CD4-positive, alpha-beta memory T cell (primary cell): Measurements from ENCODE around the gene TGM2. TPM values are rescaled to one million over a fixed set of nuclear protein-coding genes. Genes with fewer than 3 reads are reported as not detected.

Experiments used
- CTCF ChIA-PET: fragments of 350-600 bp; sonication (Branson Sonifier 250); formaldehyde crosslinking; loops from one replicate; lab custom pipeline; 2021; ENCODE audit warnings: inconsistent platforms; ENCODE audit not compliant: partially characterized antibody; lab: Charles Lee
- POLR2A ChIA-PET: fragments of 350-600 bp; sonication (Branson Sonifier 250); formaldehyde crosslinking; loops from one replicate; lab custom pipeline; 2021; ENCODE audit not compliant: partially characterized antibody; lab: Charles Lee
- DNase-seq, 5 donors: peaks; one replicate each; pipeline versions ENCODE4 v3.0.0 to v3.0.0-alpha.2; 2020 to 2022; ENCODE audit warnings: mixed read lengths in 1 of 5
- H3K27ac ChIP-seq: one replicate; pipeline ENCODE4 v1.7.0; 2013; ENCODE audit warnings: low read depth, low read length
- H3K27me3 ChIP-seq: 2 replicates; pipeline ENCODE4 v1.7.0; 2013; ENCODE audit warnings: mild to moderate bottlenecking, low read length, moderate library complexity; ENCODE audit not compliant: insufficient read depth
- H3K36me3 ChIP-seq: 2 replicates; pipeline ENCODE4 v1.7.0; 2013; ENCODE audit warnings: mild to moderate bottlenecking, low read length, moderate library complexity; ENCODE audit not compliant: insufficient read depth
- H3K4me1 ChIP-seq: 2 replicates; pipeline ENCODE4 v1.7.0; 2013; ENCODE audit warnings: mild to moderate bottlenecking, low read length, moderate library complexity; ENCODE audit not compliant: insufficient read depth
- H3K4me3 ChIP-seq, 2 donors: one replicate each; pipeline ENCODE4 v1.7.0; 2013; ENCODE audit warnings: low read length in 2 of 2, mild to moderate bottlenecking in 1 of 2
- H3K9me3 ChIP-seq, 2 donors: one replicate each; pipeline ENCODE4 v1.7.0; 2013; ENCODE audit warnings: low read length in 2 of 2, control low read depth in 1 of 2; ENCODE audit not compliant: control insufficient read depth in 1 of 2
- H3K27ac Mint-ChIP-seq, 7 donors: one replicate each; pipeline ENCODE4 v1.8.0; 2020 to 2021; ENCODE audit warnings: mixed read lengths in 7 of 7, mild to moderate bottlenecking in 6 of 7, inconsistent platforms in 3 of 7, moderate library complexity in 3 of 7
- H3K27me3 Mint-ChIP-seq, 2 donors: one replicate each; pipeline ENCODE4 v1.8.0; 2020 to 2021; ENCODE audit warnings: mixed read lengths in 2 of 2
- H3K36me3 Mint-ChIP-seq, 2 donors: one replicate each; pipeline ENCODE4 v1.8.0; 2020 to 2021; ENCODE audit warnings: mixed read lengths in 2 of 2, inconsistent platforms in 1 of 2, mild to moderate bottlenecking in 1 of 2
- H3K4me1 Mint-ChIP-seq, 4 donors: one replicate each; pipeline ENCODE4 v1.8.0; 2020 to 2021; ENCODE audit warnings: mixed read lengths in 4 of 4, mild to moderate bottlenecking in 1 of 4
- H3K4me3 Mint-ChIP-seq, 8 donors: one replicate each; pipeline ENCODE4 v1.8.0; 2020 to 2021; ENCODE audit warnings: mixed read lengths in 8 of 8, mild to moderate bottlenecking in 7 of 8, moderate library complexity in 6 of 8, inconsistent platforms in 3 of 8
- H3K9me3 Mint-ChIP-seq, 8 donors: one replicate each; pipeline ENCODE4 v1.8.0; 2020 to 2021; ENCODE audit warnings: mixed read lengths in 8 of 8, mild to moderate bottlenecking in 5 of 8, inconsistent platforms in 3 of 8, moderate library complexity in 1 of 8
- intact Hi-C: fragments of 100-400 bp; cut with micrococcal nuclease; formaldehyde crosslinking; loops from one replicate; pipeline ENCODE4 v1.15.1; 2023
- polyA plus RNA-seq, 2 donors: library from polyadenylated mRNA; unstranded; fragments of 300-500 nt; fragmentation: Illumina TruSeq; gene quantifications; one replicate each; pipeline ENCODE4 v1.2.3, GENCODE V29; 2021
- total RNA-seq, 2 experiments: library from RNA; stranded (reverse); gene quantifications; one replicate each; pipeline ENCODE4 v1.2.3, GENCODE V29; 2021

The TGM2 gene
- total and polyA plus RNA-seq, 4 experiments from 2014 or later, result 0.09 to 0.67 (median 0.31) TPM

DNA sequence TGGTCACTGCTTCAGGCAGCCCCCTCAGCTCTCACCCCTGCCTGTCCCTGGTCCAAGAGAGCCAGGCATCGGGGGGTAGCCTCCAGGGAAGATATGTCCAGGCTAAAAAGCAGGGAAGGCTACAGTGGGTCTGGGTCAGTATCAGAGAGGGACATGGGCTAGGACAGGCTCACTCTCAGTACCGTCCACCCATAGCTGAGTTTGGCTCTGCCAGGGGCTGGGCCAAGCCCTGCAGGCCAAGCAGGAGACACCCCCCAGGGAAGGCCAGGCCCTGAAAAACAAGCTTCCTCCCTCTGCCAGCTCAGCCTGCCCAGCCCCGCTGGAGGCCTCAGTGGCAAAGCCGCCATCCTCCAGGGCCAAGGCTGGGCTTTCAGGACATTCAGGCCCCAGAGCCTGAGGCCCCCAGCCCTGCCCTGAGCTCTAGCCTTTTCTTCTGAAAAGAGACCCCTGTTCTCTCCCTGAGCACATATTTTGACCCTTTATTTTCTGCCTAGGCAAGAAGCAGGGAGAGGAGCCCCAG is 28.6 kb upstream of the TGM2 start:
- Mint-ChIP-seq H3K4me3 (no peak overlapping the region), H3K36me3 (no peaks in the 10 kb centered on the region), H3K27me3 (peaks cover 8 to 17% of the 10 kb centered on the region in 2 donors), H3K9me3 (no peaks in the 10 kb centered on the region), H3K27ac (no peak overlapping the region), H3K4me1 (no peaks in the 10 kb centered on the region)
- H3K4me3 ChIP-seq, result no peak overlapping the region
- ChIA-PET POLR2A (no interaction called here), CTCF (no interaction called here)
- intact Hi-C loops, result no loop called here
- no peaks in the 10 kb centered on the region for H3K4me1 ChIP-seq
- no peak overlapping the region for H3K27ac ChIP-seq
- no peak for DNase-seq
- H3K9me3 ChIP-seq, result no peaks in the 10 kb centered on the region
- H3K27me3 ChIP-seq, result no peaks in the 10 kb centered on the region
- H3K36me3 ChIP-seq, result no peaks in the 10 kb centered on the region

DNA sequence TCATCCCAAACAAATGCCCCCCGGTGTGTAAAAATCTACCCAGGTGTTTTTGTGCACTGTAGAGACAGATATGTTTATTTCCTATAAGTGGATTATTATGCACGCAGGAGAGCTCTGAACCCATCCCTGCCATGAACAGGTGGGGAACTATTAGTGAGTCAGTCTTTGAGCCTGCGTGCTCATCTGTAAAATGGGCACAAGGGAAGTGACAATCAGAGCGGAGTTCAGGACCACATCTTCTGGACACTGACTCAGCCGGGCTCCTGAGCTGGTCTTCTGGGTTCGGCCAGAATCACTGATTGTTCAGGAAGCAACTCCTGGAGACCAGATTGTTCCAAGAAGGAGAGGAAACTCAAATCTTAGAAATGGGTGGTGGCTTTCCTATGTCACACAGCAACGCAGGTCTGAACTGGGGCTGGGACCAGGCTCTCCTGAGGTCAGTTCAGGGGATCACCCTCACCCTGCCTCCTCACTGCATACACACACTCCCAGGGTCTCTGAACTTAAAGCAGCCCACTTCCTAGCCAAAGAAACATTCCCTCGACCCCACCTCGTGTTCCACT is 27.3 kb upstream of the TGM2 start:
- ChIA-PET POLR2A (no interaction called here), CTCF (no interaction called here)
- H3K4me1 Mint-ChIP-seq, result no peaks in the 10 kb centered on the region
- Histone ChIP-seq H3K36me3 (no peaks in the 10 kb centered on the region), H3K27me3 (no peaks in the 10 kb centered on the region), H3K4me3 (no peak overlapping the region), H3K4me1 (no peaks in the 10 kb centered on the region), H3K27ac (no peak overlapping the region), H3K9me3 (no peaks in the 10 kb centered on the region)
- peaks cover 8 to 22% of the 10 kb centered on the region in 2 donors for H3K27me3 Mint-ChIP-seq
- no peaks in the 10 kb centered on the region for H3K36me3 Mint-ChIP-seq
- no peak overlapping the region for H3K27ac Mint-ChIP-seq
- no peaks in the 10 kb centered on the region for H3K9me3 Mint-ChIP-seq
- DNase-seq, result no peak
- H3K4me3 Mint-ChIP-seq, result no peak overlapping the region
- intact Hi-C loops, result no loop called here

GRCh38 chr20:38191654-38192053 is 26.6 kb upstream of the TGM2 start:
- Histone ChIP-seq H3K27ac (no peak overlapping the region), H3K4me3 (no peak overlapping the region), H3K36me3 (no peaks in the 10 kb centered on the region), H3K9me3 (no peaks in the 10 kb centered on the region), H3K27me3 (no peaks in the 10 kb centered on the region), H3K4me1 (no peaks in the 10 kb centered on the region)
- Mint-ChIP-seq H3K4me1 (no peaks in the 10 kb centered on the region), H3K9me3 (no peaks in the 10 kb centered on the region), H3K27ac (no peak overlapping the region), H3K27me3 (peaks cover 6 to 22% of the 10 kb centered on the region in 2 donors), H3K4me3 (no peak overlapping the region), H3K36me3 (no peaks in the 10 kb centered on the region)
- POLR2A ChIA-PET, result no interaction called here
- intact Hi-C loops, result no loop called here
- DNase-seq, result no peak
- CTCF ChIA-PET, result interaction anchor here (1.3 kb wide), 1 partner anchor 30 kb away, joined by 3 read pairs; no protein-coding TSS in a partner anchor

DNA sequence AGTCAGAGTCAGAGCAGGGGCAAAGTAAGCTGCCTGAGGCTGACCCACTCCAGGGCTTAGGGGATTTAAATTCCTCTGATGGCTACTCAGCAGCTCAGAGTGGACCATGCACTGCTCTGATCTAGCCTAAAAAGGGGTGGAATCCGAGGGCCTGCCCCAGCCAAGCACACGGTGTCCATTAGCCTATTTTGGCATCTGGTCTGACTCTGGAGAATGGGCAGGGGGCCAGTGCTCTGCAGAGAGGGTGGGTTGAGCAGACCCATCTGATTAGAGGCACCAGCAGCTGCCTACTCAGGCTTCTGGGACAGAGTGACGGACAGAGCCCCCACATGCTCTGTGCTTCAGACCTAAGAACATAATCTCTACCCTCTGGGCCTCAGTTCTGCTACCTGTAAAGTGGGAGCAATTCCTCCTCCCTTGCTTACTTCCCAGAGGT is 25.9 kb upstream of the TGM2 start:
- CTCF ChIA-PET, result interaction anchor here (1.3 kb wide), 1 partner anchor 31 kb away, joined by 3 read pairs; no protein-coding TSS in a partner anchor
- POLR2A ChIA-PET, result no interaction called here
- no peak overlapping the region for H3K4me3 ChIP-seq
- Mint-ChIP-seq H3K4me1 (no peaks in the 10 kb centered on the region), H3K9me3 (no peaks in the 10 kb centered on the region), H3K27me3 (peaks cover 4 to 22% of the 10 kb centered on the region in 2 donors), H3K36me3 (no peaks in the 10 kb centered on the region), H3K4me3 (no peak overlapping the region), H3K27ac (no peak overlapping the region)
- no peak overlapping the region for H3K27ac ChIP-seq
- H3K27me3 ChIP-seq, result no peaks in the 10 kb centered on the region
- no peak for DNase-seq
- H3K9me3 ChIP-seq, result no peaks in the 10 kb centered on the region
- H3K36me3 ChIP-seq, result no peaks in the 10 kb centered on the region
- H3K4me1 ChIP-seq, result no peaks in the 10 kb centered on the region
- intact Hi-C loops, result no loop called here

- Histone ChIP-seq H3K4me1 (no peaks in the 10 kb centered on the region), H3K27ac (no peak overlapping the region), H3K27me3 (no peaks in the 10 kb centered on the region), H3K9me3 (no peaks in the 10 kb centered on the region), H3K36me3 (no peaks in the 10 kb centered on the region), H3K4me3 (no peak overlapping the region)
- H3K36me3 Mint-ChIP-seq, result no peaks in the 10 kb centered on the region
- H3K27ac Mint-ChIP-seq, result no peak overlapping the region
- no peak overlapping the region for H3K4me3 Mint-ChIP-seq
- ChIA-PET CTCF (no interaction called here), POLR2A (no interaction called here)
- no peak for DNase-seq
- H3K9me3 Mint-ChIP-seq, result no peaks in the 10 kb centered on the region
- intact Hi-C loops, result no loop called here
- peaks cover 4 to 22% of the 10 kb centered on the region in 2 donors for H3K27me3 Mint-ChIP-seq
- H3K4me1 Mint-ChIP-seq, result no peaks in the 10 kb centered on the region
Measured at GRCh38 chr20:38190166-38190565, 25.1 kb upstream of the TGM2 start.

GRCh38 chr20:38187517-38187916 is 22.4 kb upstream of the TGM2 start:
- H3K27ac Mint-ChIP-seq, result no peak overlapping the region
- no peak for DNase-seq
- Histone ChIP-seq H3K4me1 (no peaks in the 10 kb centered on the region), H3K9me3 (no peaks in the 10 kb centered on the region), H3K27ac (no peak overlapping the region), H3K27me3 (no peaks in the 10 kb centered on the region), H3K4me3 (no peak overlapping the region), H3K36me3 (no peaks in the 10 kb centered on the region)
- ChIA-PET POLR2A (no interaction called here), CTCF (no interaction called here)
- no peak overlapping the region for H3K4me3 Mint-ChIP-seq
- peaks cover 5 to 15% of the 10 kb centered on the region in 2 donors for H3K27me3 Mint-ChIP-seq
- no peaks in the 10 kb centered on the region for H3K36me3 Mint-ChIP-seq
- no peaks in the 10 kb centered on the region for H3K9me3 Mint-ChIP-seq
- intact Hi-C loops, result no loop called here
- H3K4me1 Mint-ChIP-seq, result no peaks in the 10 kb centered on the region

GRCh38 chr20:38186788-38187221 is 21.7 kb upstream of the TGM2 start:
- Histone ChIP-seq H3K27ac (no peak overlapping the region), H3K4me1 (no peaks in the 10 kb centered on the region), H3K36me3 (no peaks in the 10 kb centered on the region), H3K27me3 (no peaks in the 10 kb centered on the region), H3K9me3 (no peaks in the 10 kb centered on the region), H3K4me3 (no peak overlapping the region)
- Mint-ChIP-seq H3K4me3 (no peak overlapping the region), H3K4me1 (no peaks in the 10 kb centered on the region), H3K27me3 (peaks cover 5 to 15% of the 10 kb centered on the region in 2 donors), H3K36me3 (no peaks in the 10 kb centered on the region), H3K27ac (no peak overlapping the region), H3K9me3 (no peaks in the 10 kb centered on the region)
- ChIA-PET CTCF (no interaction called here), POLR2A (no interaction called here)
- DNase-seq, result no peak
- intact Hi-C loops, result no loop called here
